ENCODE measurements around the gene H2BW2.

The H2BW2 gene

DNA sequence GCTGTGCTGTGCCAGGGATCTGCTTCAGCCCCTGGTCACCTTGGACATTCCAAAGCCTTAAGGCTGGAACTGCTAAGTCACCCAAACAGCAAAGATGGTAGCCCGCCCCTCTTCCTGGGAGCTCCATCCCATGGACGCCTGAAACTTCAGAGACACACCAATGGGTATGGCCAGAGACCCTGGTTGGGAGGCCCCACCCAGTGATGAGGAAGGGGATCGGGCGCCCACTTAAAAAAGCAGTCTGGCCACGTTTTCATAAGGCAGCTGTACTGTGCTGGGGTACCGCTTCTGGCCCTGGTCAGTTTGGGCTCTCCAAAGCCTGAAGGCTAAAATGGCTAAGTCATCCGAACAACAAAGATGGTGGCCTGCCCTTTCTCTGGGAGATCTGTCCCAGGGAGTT is 45.7 kb downstream of the H2BW2 start:
- TF ChIP-seq, protein P1, sequence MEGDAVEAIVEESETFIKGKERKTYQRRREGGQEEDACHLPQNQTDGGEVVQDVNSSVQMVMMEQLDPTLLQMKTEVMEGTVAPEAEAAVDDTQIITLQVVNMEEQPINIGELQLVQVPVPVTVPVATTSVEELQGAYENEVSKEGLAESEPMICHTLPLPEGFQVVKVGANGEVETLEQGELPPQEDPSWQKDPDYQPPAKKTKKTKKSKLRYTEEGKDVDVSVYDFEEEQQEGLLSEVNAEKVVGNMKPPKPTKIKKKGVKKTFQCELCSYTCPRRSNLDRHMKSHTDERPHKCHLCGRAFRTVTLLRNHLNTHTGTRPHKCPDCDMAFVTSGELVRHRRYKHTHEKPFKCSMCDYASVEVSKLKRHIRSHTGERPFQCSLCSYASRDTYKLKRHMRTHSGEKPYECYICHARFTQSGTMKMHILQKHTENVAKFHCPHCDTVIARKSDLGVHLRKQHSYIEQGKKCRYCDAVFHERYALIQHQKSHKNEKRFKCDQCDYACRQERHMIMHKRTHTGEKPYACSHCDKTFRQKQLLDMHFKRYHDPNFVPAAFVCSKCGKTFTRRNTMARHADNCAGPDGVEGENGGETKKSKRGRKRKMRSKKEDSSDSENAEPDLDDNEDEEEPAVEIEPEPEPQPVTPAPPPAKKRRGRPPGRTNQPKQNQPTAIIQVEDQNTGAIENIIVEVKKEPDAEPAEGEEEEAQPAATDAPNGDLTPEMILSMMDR (IDR thresholded peaks at IDR 0.05; ENCODE audit: low read length, missing control alignments) = no peak
- no peak for DNase-seq (ENCODE audit: low read depth)
- no peak overlapping the region for H3K4me3 ChIP-seq (replicated peaks; ENCODE audit: low read depth, low read length)

DNA sequence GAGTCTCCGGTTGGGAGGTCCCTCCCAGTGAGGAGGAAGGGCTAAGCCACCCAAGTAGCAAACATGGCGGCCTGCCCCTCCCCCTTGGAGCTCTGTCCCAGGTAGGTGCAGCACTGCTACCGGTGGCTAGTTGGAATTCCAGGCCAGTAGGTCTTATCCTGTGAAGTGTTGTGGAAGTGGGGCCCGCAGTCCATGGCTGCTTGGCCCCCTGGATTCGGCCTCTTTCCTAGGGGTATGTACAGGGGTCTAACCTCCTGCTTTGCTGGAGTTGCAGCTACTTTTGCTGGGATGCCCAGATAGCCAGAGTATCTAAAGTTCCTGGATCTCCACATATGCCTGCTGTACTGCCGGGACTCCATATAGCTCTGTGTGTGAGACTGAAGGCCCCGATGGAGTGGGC is 46.2 kb downstream of the H2BW2 start:
- no peak for DNase-seq (ENCODE audit: low read depth)
- TF ChIP-seq, protein P1 (IDR thresholded peaks at IDR 0.05; ENCODE audit: low read length, missing control alignments) = no peak
- no peak overlapping the region for H3K4me3 ChIP-seq (replicated peaks; ENCODE audit: low read depth, low read length)
